Measurements from ENCODE around the gene NAMPT. TPM values are rescaled to one million over a fixed set of nuclear protein-coding genes. Genes with fewer than 3 reads are reported as not detected.

NAMPT gene
- total and polyA plus RNA-seq, 9 of the 15 experiments (the other 6 are each of a cell fraction or from before 2014, with no cell fraction given): 41.1 to 160 (median 106) TPM

- no peak for TF ChIP-seq HOMEZ (CRISPR knock-in tag; IDR thresholded peaks at IDR 0.05)
- no peak for TF ChIP-seq MXI1 (IDR thresholded peaks at IDR 0.05; ENCODE audit: low read depth, low read length)
- TF ChIP-seq ZNF609 (CRISPR knock-in tag; IDR thresholded peaks at IDR 0.05; ENCODE audit: borderline replicate concordance): no peak
- no peak for TF ChIP-seq CHCHD3 (CRISPR knock-in tag; IDR thresholded peaks at IDR 0.05)
- TF ChIP-seq SETDB1 (IDR thresholded peaks at IDR 0.05; ENCODE audit: low read length): no peak
- no peak for TF ChIP-seq HMGN3 (IDR thresholded peaks at IDR 0.05; ENCODE audit: borderline replicate concordance, extremely low read depth, insufficient read length, low read depth, low read length)
Observed at GRCh38 chr7:106273009-106273668, 11.6 kb downstream of the NAMPT start (continued).

Measured in K562 (cell line).